SK-N-MC (cell line): ENCODE results near the gene ACAD8.

Source experiments
- EZH2 ChIP-seq: fragments of 200-600 bp; sonication (generic); IDR thresholded peaks from one replicate; pipeline ENCODE4 v1.6.1; 2017; ENCODE audit warnings: antibody characterized with exemption
- FOXP2 ChIP-seq: optimal IDR thresholded peaks from 2 replicates; pipeline ENCODE3; 2011; ENCODE audit warnings: mild to moderate bottlenecking, moderate library complexity; ENCODE audit not compliant: insufficient read depth; ENCODE audit errors: extremely low read length, control extremely low read depth
- POLR2AphosphoS5 ChIP-seq: IDR thresholded peaks from 2 replicates; pipeline ENCODE4 v1.6.1; 2012; ENCODE audit warnings: mild to moderate bottlenecking, low read depth, low read length, borderline replicate concordance

DNA sequence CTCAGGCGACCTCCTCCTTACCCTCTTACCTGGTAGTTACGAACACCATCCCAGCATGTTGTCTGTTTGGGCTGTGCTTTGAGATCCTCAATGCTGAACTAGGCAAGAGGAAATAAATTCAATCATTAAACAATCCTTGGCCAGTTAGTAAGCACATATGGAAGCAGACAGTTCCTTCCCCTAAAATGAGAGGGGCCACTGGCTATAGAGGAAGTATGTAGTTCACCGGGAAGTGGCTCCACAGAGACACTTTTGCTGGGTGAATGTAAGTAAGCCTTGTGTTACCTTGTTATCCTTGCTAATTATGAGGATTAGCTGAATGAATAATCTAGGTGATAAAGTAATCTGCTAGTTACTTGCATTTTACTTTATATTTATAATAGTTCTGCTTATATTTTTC, 3.1 kb upstream of the ACAD8 start:
- TF ChIP-seq EZH2 (no peak), POLR2AphosphoS5 (no peak), FOXP2 (no peak)
